HEK293 (cell line): ENCODE data around the gene SLC22A12.

Experiments
- CTCF ChIA-PET: fragments of 350-600 bp; formaldehyde crosslinking; extraction: SDS; loops from one replicate; lab custom pipeline; 2021; ENCODE audit warnings: antibody characterized with exemption; lab: Yijun Ruan, JAX
- POLR2A ChIA-PET: fragments of 300-600 bp; formaldehyde crosslinking; extraction: SDS; loops from one replicate; lab custom pipeline; 2020; ENCODE audit warnings: antibody characterized with exemption, inconsistent platforms; lab: Yijun Ruan, JAX
- H3K27ac ChIP-seq: fragments of 200-500 bp; sonication (Bioruptor generic); 2 replicates; pipeline ENCODE4 v1.5.1; 2014; ENCODE audit warnings: low read depth, low read length, control low read depth, inconsistent platforms; ENCODE audit errors: extremely low read depth
- H3K36me3 ChIP-seq, 2 experiments: fragments of 200-500 bp in 1 of 2; sonication (Bioruptor generic) in 1 of 2; 1 replicate in 1 of 2; 2 replicates in 1 of 2; pipeline ENCODE4 v1.5.1; 2014 to 2017; ENCODE audit warnings: inconsistent platforms in 2 of 2, low read length in 2 of 2; ENCODE audit not compliant: control insufficient read depth in 2 of 2, insufficient read depth in 1 of 2
- H3K4me1 ChIP-seq: fragments of 200-500 bp; sonication (Bioruptor generic); 2 replicates; pipeline ENCODE4 v1.5.1; 2014; ENCODE audit warnings: mild to moderate bottlenecking, low read length, inconsistent platforms; ENCODE audit not compliant: control insufficient read depth, insufficient read depth
- H3K4me3 ChIP-seq: 2 replicates; pipeline ENCODE4 v1.5.1; 2011; ENCODE audit warnings: low read depth, mild to moderate bottlenecking, control low read depth, low read length, moderate library complexity
- H3K9me3 ChIP-seq: fragments of 200-500 bp; sonication (Bioruptor generic); 2 replicates; pipeline ENCODE4 v1.5.1; 2014; ENCODE audit warnings: low read depth, low read length, inconsistent platforms; ENCODE audit not compliant: control insufficient read depth, insufficient read depth
- BCL11A ChIP-seq: fragments of 450-650 bp; formaldehyde crosslinking; IDR thresholded peaks from 2 replicates; pipeline ENCODE4 v1.5.1; 2016; ENCODE audit warnings: low read depth, missing biosample characterization, missing genetic modification characterization
- FEZF1 ChIP-seq: fragments of 450-650 bp; formaldehyde crosslinking; IDR thresholded peaks from 2 replicates; pipeline ENCODE4 v1.5.1; 2016; ENCODE audit warnings: missing biosample characterization, missing genetic modification characterization
- GLIS1 ChIP-seq: fragments of 450-650 bp; formaldehyde crosslinking; IDR thresholded peaks from 2 replicates; pipeline ENCODE4 v1.5.1; 2016; ENCODE audit warnings: missing biosample characterization, missing genetic modification characterization
- KLF8 ChIP-seq: fragments of 450-650 bp; formaldehyde crosslinking; IDR thresholded peaks from 2 replicates; pipeline ENCODE4 v1.5.1; 2016; ENCODE audit warnings: missing biosample characterization, missing genetic modification characterization
- SCRT2 ChIP-seq: fragments of 450-650 bp; formaldehyde crosslinking; IDR thresholded peaks from 2 replicates; pipeline ENCODE4 v1.5.1; 2016; ENCODE audit warnings: missing biosample characterization, missing genetic modification characterization
- ZFP41 ChIP-seq: fragments of 450-650 bp; formaldehyde crosslinking; IDR thresholded peaks from 2 replicates; pipeline ENCODE4 v1.5.1; 2016; ENCODE audit warnings: missing biosample characterization, missing genetic modification characterization, borderline replicate concordance
- ZNF121 ChIP-seq: fragments of 450-650 bp; formaldehyde crosslinking; IDR thresholded peaks from 2 replicates; pipeline ENCODE4 v1.5.1; 2016; ENCODE audit warnings: missing biosample characterization, missing genetic modification characterization
- ZNF138 ChIP-seq: fragments of 450-650 bp; formaldehyde crosslinking; IDR thresholded peaks from 2 replicates; pipeline ENCODE4 v1.5.1; 2016; ENCODE audit warnings: missing biosample characterization, missing genetic modification characterization, borderline replicate concordance
- ZNF211 ChIP-seq: fragments of 450-650 bp; formaldehyde crosslinking; IDR thresholded peaks from 2 replicates; pipeline ENCODE4 v1.5.1; 2016; ENCODE audit warnings: low read depth, missing biosample characterization, missing genetic modification characterization
- ZNF214 ChIP-seq: fragments of 450-650 bp; formaldehyde crosslinking; IDR thresholded peaks from 2 replicates; pipeline ENCODE4 v1.5.1; 2017; ENCODE audit warnings: missing biosample characterization, mild to moderate bottlenecking, missing genetic modification characterization, borderline replicate concordance
- ZNF221 ChIP-seq: fragments of 450-650 bp; formaldehyde crosslinking; IDR thresholded peaks from 2 replicates; pipeline ENCODE4 v1.5.1; 2017; ENCODE audit warnings: missing biosample characterization, missing genetic modification characterization, borderline replicate concordance
- ZNF391 ChIP-seq: fragments of 450-650 bp; formaldehyde crosslinking; IDR thresholded peaks from 2 replicates; pipeline ENCODE4 v1.5.1; 2016; ENCODE audit warnings: low read depth, missing biosample characterization, missing genetic modification characterization, borderline replicate concordance
- ZNF549 ChIP-seq: fragments of 450-650 bp; IDR thresholded peaks from 2 replicates; pipeline ENCODE4 v1.5.1; 2018; ENCODE audit warnings: missing biosample characterization, missing genetic modification characterization, mild to moderate bottlenecking, inconsistent platforms, moderate library complexity
- ZNF624 ChIP-seq: fragments of 450-650 bp; formaldehyde crosslinking; IDR thresholded peaks from 2 replicates; pipeline ENCODE4 v1.5.1; 2017; ENCODE audit warnings: missing biosample characterization, missing genetic modification characterization
- ZNF664 ChIP-seq: fragments of 450-650 bp; formaldehyde crosslinking; IDR thresholded peaks from 2 replicates; pipeline ENCODE4 v1.5.1; 2016; ENCODE audit warnings: missing biosample characterization, missing genetic modification characterization
- ZNF707 ChIP-seq: fragments of 450-650 bp; formaldehyde crosslinking; IDR thresholded peaks from 2 replicates; pipeline ENCODE4 v1.5.1; 2016; ENCODE audit warnings: missing biosample characterization, missing genetic modification characterization
- ZNF76 ChIP-seq: fragments of 450-650 bp; formaldehyde crosslinking; IDR thresholded peaks from 2 replicates; pipeline ENCODE4; 2016; ENCODE audit warnings: low read depth, missing biosample characterization, missing genetic modification characterization, borderline replicate concordance
- ZNF792 ChIP-seq: fragments of 450-650 bp; formaldehyde crosslinking; IDR thresholded peaks from 2 replicates; pipeline ENCODE4 v1.5.1; 2016; ENCODE audit warnings: missing biosample characterization, missing genetic modification characterization
- TF ChIP-seq, protein P1 (sequence below): fragments of 450-650 bp; formaldehyde crosslinking; IDR thresholded peaks from 2 replicates; pipeline ENCODE4 v1.5.1; 2016; ENCODE audit warnings: missing biosample characterization, missing genetic modification characterization
- TF ChIP-seq, protein P2 (sequence below): sonication (generic); formaldehyde crosslinking; IDR thresholded peaks from 2 replicates; pipeline ENCODE4 v1.8.1; 2022; ENCODE audit warnings: mild to moderate bottlenecking, moderate library complexity, missing genetic modification reagents
- TF ChIP-seq, protein P3 (sequence below): fragments of 450-650 bp; formaldehyde crosslinking; IDR thresholded peaks from 2 replicates; pipeline ENCODE4 v1.5.1; 2017; ENCODE audit warnings: missing biosample characterization, missing genetic modification characterization
- TF ChIP-seq, protein P4 (sequence below): fragments of 450-650 bp; formaldehyde crosslinking; IDR thresholded peaks from 2 replicates; pipeline ENCODE4 v1.5.1; 2017; ENCODE audit warnings: missing biosample characterization, mild to moderate bottlenecking, missing genetic modification characterization, moderate library complexity

SLC22A12 gene

DNA sequence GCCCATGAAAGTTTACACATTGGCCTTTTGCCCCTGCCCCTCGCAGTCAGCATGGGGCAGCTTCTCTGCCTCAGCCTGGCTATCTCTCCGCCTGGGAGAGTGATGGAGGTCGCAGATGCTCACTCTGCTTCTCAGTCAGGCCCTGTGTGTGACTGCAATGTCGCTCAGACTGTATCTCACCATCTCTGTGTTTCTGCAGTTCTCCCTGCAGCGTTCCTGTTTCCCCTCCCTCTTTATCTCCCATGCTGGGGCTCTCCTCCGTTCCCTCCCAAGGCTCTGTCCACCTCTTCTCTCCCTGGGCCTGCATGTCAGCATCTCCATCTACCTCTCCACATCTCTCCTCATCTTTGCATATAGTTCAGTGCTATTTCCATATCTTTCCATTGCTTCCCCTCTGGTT, 38.1 kb downstream of the SLC22A12 start:
- H3K4me1 ChIP-seq: no peaks in the 10 kb centered on the region
- CTCF ChIA-PET: no interaction called here
- H3K36me3 ChIP-seq: no peaks in the 10 kb centered on the region
- TF ChIP-seq GLIS1 (no peak), BCL11A (tag by site-specific recombination) (no peak), SCRT2 (tag by site-specific recombination) (no peak), ZNF138 (no peak)
- no peak overlapping the region for H3K27ac ChIP-seq
- H3K4me3 ChIP-seq: no peak overlapping the region
- POLR2A ChIA-PET: no interaction called here
- H3K9me3 ChIP-seq: no peaks in the 10 kb centered on the region

DNA sequence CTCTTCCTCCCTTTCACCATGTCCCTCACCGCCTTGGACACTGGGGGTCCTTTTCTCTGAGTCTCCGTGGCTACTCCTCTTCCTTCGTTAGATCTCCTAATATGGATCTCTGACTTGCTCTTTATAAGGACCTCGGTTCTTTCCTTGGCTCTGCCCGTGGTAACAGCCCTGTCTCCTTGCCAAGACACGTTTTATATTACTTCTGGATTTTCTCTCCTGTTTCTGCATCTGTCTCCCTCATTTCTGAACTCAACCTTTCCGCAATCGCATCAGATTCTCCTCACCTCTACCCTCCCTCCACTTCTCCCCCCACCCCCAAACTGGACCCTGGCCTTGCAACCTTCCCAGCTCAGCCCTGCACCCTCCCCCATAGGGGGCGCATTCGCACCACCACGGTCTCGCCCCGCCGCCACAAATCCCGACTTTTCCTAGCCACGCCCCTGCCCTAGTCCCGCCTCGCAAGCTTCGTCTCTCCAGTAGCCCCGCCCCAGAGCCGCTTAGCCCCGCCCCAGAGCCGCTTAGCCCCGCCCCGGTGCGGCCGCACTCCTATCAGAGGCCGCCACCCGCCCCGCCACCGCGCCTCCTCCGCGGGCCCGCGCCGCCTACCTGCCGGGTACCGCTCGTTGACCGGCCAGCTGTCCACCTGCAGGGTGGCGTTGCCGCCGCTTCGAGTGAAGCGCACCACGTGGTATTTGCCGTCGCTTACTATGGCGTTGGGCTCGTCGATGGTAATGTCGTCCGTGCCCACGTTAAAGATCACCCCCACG, 39.0 kb downstream of the SLC22A12 start:
- Histone ChIP-seq H3K27ac (no peak overlapping the region), H3K4me3 (no peak overlapping the region), H3K4me1 (no peaks in the 10 kb centered on the region), H3K36me3 (no peaks in the 10 kb centered on the region), H3K9me3 (no peaks in the 10 kb centered on the region)
- POLR2A ChIA-PET: no interaction called here
- TF ChIP-seq ZNF391 (tag by site-specific recombination): no peak
- 0 out of 2 replicates have a peak, but pooled peaks have one; percentile 18 for TF ChIP-seq KLF8 (tag by site-specific recombination)
- TF ChIP-seq, all 188 proteins: peak for 1
- CTCF ChIA-PET: interaction anchor here (0.6 to 1.3 kb wide), 4 partner anchors 20 to 181 kb away, joined by 3 to 6 read pairs (median 4); no protein-coding TSS in a partner anchor

DNA sequence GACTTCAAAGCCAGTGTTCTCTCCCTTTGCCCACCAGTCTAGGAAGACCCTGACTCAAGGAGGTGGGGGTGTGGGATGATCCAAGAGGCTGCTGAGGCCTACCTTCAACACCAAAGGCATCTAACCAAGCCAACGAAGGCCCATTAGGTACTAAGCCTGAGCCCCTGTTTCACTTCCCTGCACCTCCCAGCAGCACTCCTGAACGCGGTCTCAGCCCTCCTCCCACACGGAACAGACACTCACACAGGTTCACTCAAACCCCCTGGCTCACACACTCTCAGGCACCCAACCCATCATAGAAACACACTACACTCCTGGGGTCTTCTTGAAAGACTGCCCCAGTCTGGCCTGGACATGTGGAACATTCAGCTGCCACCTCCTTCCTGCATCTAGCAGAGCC, 40.7 kb downstream of the SLC22A12 start:
- H3K9me3 ChIP-seq: no peaks in the 10 kb centered on the region
- TF ChIP-seq ZNF624 (tag by site-specific recombination): no peak
- TF ChIP-seq, protein P1, sequence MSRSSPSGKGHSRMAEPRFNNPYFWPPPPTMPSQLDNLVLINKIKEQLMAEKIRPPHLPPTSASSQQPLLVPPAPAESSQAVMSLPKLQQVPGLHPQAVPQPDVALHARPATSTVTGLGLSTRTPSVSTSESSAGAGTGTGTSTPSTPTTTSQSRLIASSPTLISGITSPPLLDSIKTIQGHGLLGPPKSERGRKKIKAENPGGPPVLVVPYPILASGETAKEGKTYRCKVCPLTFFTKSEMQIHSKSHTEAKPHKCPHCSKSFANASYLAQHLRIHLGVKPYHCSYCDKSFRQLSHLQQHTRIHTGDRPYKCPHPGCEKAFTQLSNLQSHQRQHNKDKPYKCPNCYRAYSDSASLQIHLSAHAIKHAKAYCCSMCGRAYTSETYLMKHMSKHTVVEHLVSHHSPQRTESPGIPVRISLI (tag by site-specific recombination): no peak
- TF ChIP-seq ZFP41 (tag by site-specific recombination): no peak
- no peak for TF ChIP-seq ZNF121
- no peak for TF ChIP-seq ZNF221 (tag by site-specific recombination)
- TF ChIP-seq ZNF707 (tag by site-specific recombination): no peak
- TF ChIP-seq ZNF214: no peak
- TF ChIP-seq, protein P2, sequence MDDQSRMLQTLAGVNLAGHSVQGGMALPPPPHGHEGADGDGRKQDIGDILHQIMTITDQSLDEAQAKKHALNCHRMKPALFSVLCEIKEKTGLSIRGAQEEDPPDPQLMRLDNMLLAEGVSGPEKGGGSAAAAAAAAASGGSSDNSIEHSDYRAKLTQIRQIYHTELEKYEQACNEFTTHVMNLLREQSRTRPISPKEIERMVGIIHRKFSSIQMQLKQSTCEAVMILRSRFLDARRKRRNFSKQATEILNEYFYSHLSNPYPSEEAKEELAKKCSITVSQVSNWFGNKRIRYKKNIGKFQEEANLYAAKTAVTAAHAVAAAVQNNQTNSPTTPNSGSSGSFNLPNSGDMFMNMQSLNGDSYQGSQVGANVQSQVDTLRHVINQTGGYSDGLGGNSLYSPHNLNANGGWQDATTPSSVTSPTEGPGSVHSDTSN (CRISPR knock-in tag): no peak
- no peak for TF ChIP-seq ZNF76 (tag by site-specific recombination)
- no peak for TF ChIP-seq ZNF549 (tag by site-specific recombination)
- no peak for TF ChIP-seq ZNF664 (tag by site-specific recombination)
- TF ChIP-seq, protein P3, sequence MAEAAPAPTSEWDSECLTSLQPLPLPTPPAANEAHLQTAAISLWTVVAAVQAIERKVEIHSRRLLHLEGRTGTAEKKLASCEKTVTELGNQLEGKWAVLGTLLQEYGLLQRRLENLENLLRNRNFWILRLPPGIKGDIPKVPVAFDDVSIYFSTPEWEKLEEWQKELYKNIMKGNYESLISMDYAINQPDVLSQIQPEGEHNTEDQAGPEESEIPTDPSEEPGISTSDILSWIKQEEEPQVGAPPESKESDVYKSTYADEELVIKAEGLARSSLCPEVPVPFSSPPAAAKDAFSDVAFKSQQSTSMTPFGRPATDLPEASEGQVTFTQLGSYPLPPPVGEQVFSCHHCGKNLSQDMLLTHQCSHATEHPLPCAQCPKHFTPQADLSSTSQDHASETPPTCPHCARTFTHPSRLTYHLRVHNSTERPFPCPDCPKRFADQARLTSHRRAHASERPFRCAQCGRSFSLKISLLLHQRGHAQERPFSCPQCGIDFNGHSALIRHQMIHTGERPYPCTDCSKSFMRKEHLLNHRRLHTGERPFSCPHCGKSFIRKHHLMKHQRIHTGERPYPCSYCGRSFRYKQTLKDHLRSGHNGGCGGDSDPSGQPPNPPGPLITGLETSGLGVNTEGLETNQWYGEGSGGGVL (tag by site-specific recombination): no peak
- TF ChIP-seq FEZF1: no peak
- TF ChIP-seq, protein P4, sequence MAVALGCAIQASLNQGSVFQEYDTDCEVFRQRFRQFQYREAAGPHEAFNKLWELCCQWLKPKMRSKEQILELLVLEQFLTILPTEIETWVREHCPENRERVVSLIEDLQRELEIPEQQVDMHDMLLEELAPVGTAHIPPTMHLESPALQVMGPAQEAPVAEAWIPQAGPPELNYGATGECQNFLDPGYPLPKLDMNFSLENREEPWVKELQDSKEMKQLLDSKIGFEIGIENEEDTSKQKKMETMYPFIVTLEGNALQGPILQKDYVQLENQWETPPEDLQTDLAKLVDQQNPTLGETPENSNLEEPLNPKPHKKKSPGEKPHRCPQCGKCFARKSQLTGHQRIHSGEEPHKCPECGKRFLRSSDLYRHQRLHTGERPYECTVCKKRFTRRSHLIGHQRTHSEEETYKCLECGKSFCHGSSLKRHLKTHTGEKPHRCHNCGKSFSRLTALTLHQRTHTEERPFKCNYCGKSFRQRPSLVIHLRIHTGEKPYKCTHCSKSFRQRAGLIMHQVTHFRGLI (tag by site-specific recombination): no peak
- no peak for TF ChIP-seq ZNF792 (tag by site-specific recombination)
- no peak for TF ChIP-seq ZNF211 (tag by site-specific recombination)
- H3K27ac ChIP-seq: no peak overlapping the region
- H3K4me1 ChIP-seq: no peaks in the 10 kb centered on the region
- ChIA-PET POLR2A (no interaction called here), CTCF (interaction anchor here (0.6 to 0.9 kb wide), 2 partner anchors 17 to 19 kb away, joined by 3 to 4 read pairs; no protein-coding TSS in a partner anchor)
- no peak overlapping the region for H3K4me3 ChIP-seq
- H3K36me3 ChIP-seq: no peaks in the 10 kb centered on the region
